H1 (cell line): ENCODE data around the gene CASR. TPM values are rescaled to one million over a fixed set of nuclear protein-coding genes. Genes with fewer than 3 reads are reported as not detected.

Source experiments
- CTCF ChIA-PET: fragments of 300-600 bp; sonication (Branson Sonifier 250); formaldehyde crosslinking; loops from one replicate; lab custom pipeline; 2021; ENCODE audit not compliant: partially characterized antibody; lab: Charles Lee
- POLR2A ChIA-PET: fragments of 300-600 bp; sonication (Branson Sonifier 250); formaldehyde crosslinking; loops from one replicate; lab custom pipeline; 2021; ENCODE audit warnings: inconsistent platforms; ENCODE audit not compliant: partially characterized antibody; lab: Charles Lee
- DNase-seq, 2 experiments: peaks; one replicate each; pipeline versions ENCODE4 v3.0.0 to v3.0.0-alpha.2; 2010 to 2022; ENCODE audit warnings: low spot score in 2 of 2, low read depth in 1 of 2, mixed read lengths in 1 of 2
- FAIRE-seq: peaks from 2 replicates; lab custom pipeline; 2011; peaks lifted over from hg19 to GRCh38; lab: Jason Lieb, UNC
- H2AFZ ChIP-seq: 2 replicates; pipeline ENCODE4 v1.8.1; 2012; ENCODE audit warnings: low read length, inconsistent platforms
- H2AK5ac ChIP-seq: 2 replicates; pipeline ENCODE4 v1.6.1; 2013; ENCODE audit warnings: low read depth, low read length
- H2BK120ac ChIP-seq: replicated peaks from 2 replicates; pipeline ENCODE3; 2013; ENCODE audit warnings: low read depth, low read length, inconsistent platforms
- H2BK12ac ChIP-seq: 2 replicates; pipeline ENCODE4 v1.6.1; 2013; ENCODE audit warnings: low read depth, low read length
- H2BK15ac ChIP-seq: 2 replicates; pipeline ENCODE4 v1.6.1; 2013; ENCODE audit warnings: low read length
- H2BK20ac ChIP-seq: 2 replicates; pipeline ENCODE4 v1.6.1; 2013; ENCODE audit warnings: low read length
- H2BK5ac ChIP-seq: 2 replicates; pipeline ENCODE4 v1.6.1; 2013; ENCODE audit warnings: low read depth, low read length
- H3K14ac ChIP-seq: 2 replicates; pipeline ENCODE4 v1.6.1; 2013; ENCODE audit warnings: inconsistent platforms; ENCODE audit not compliant: insufficient read length
- H3K18ac ChIP-seq: 2 replicates; pipeline ENCODE4 v1.6.1; 2013; ENCODE audit warnings: low read length; ENCODE audit errors: extremely low read depth
- H3K23ac ChIP-seq: 2 replicates; pipeline ENCODE4 v1.6.1; 2013; ENCODE audit warnings: inconsistent platforms; ENCODE audit not compliant: insufficient read length
- H3K23me2 ChIP-seq: 2 replicates; pipeline ENCODE4 v1.6.1; 2013; ENCODE audit warnings: low read depth, low read length
- H3K27ac ChIP-seq: 2 replicates; pipeline ENCODE4 v1.6.1; 2011; ENCODE audit warnings: low read depth, low read length, inconsistent platforms
- H3K27me3 ChIP-seq, 4 experiments: replicated peaks in 1 of 4; 1 replicate in 1 of 4; 2 replicates in 3 of 4; pipeline versions ENCODE4 v1.6.1 to v1.8.1; 2011 to 2013; ENCODE audit warnings: low read length in 3 of 4, mild to moderate bottlenecking in 3 of 4, inconsistent platforms in 2 of 4, mixed read lengths in 2 of 4, moderate library complexity in 1 of 4; ENCODE audit not compliant: control insufficient read depth in 3 of 4, insufficient read depth in 3 of 4; ENCODE audit errors: extremely low read depth in 1 of 4
- H3K36me3 ChIP-seq, 4 experiments: 2 replicates each; pipeline versions ENCODE4 v1.6.1 to v1.8.1; 2011 to 2013; ENCODE audit warnings: mild to moderate bottlenecking in 4 of 4, low read length in 3 of 4, moderate library complexity in 2 of 4, control low read depth in 1 of 4, inconsistent platforms in 1 of 4; ENCODE audit not compliant: insufficient read depth in 4 of 4, control insufficient read depth in 2 of 4
- H3K4ac ChIP-seq: replicated peaks from 2 replicates; pipeline ENCODE3; 2013; ENCODE audit warnings: low read length, low read depth, mixed read lengths, inconsistent platforms; ENCODE audit not compliant: insufficient read length
- H3K4me1 ChIP-seq, 4 experiments: replicated peaks in 1 of 4; 1 replicate in 1 of 4; 2 replicates in 3 of 4; pipeline versions ENCODE4 v1.6.1 to v1.8.1; 2011 to 2013; ENCODE audit warnings: low read length in 3 of 4, inconsistent platforms in 2 of 4, mixed read lengths in 1 of 4; ENCODE audit not compliant: insufficient read depth in 4 of 4, control insufficient read depth in 3 of 4
- H3K4me2 ChIP-seq, 2 experiments: 2 replicates each; pipeline versions ENCODE4 v1.6.1 to v1.8.1; 2011 to 2013; ENCODE audit warnings: low read depth in 2 of 2, low read length in 2 of 2, control low read depth in 1 of 2, inconsistent platforms in 1 of 2, mild to moderate bottlenecking in 1 of 2; ENCODE audit not compliant: insufficient read depth in 1 of 2
- H3K4me3 ChIP-seq, 4 experiments: fragments of 200-600, 300-600 bp in 1 of 4; sonication (generic), shearing (Covaris generic), sonication (Bioruptor Twin) in 1 of 4; 2 replicates each; pipeline versions ENCODE4 v1.5.1 to v1.8.1; 2011 to 2016; ENCODE audit warnings: low read length in 4 of 4, low read depth in 3 of 4, control low read depth in 2 of 4, inconsistent platforms in 2 of 4, mild to moderate bottlenecking in 2 of 4, mixed read lengths in 1 of 4, moderate library complexity in 1 of 4; ENCODE audit not compliant: insufficient read depth in 2 of 4; ENCODE audit errors: extremely low read depth in 1 of 4
- H3K56ac ChIP-seq: replicated peaks from 2 replicates; pipeline ENCODE3; 2013; ENCODE audit warnings: low read depth, mild to moderate bottlenecking, mixed read lengths, low read length, inconsistent platforms; ENCODE audit not compliant: insufficient read length
- H3K79me1 ChIP-seq: 2 replicates; pipeline ENCODE4 v1.6.1; 2013; ENCODE audit warnings: low read depth, low read length, control low read depth
- H3K79me2 ChIP-seq, 2 experiments: 2 replicates each; pipeline versions ENCODE4 v1.6.1 to v1.8.1; 2012 to 2013; ENCODE audit warnings: low read length in 2 of 2, mild to moderate bottlenecking in 2 of 2, inconsistent platforms in 1 of 2; ENCODE audit not compliant: insufficient read depth in 2 of 2, control insufficient read depth in 1 of 2
- H3K9ac ChIP-seq, 4 experiments: replicated peaks in 1 of 4; 1 replicate in 1 of 4; 2 replicates in 3 of 4; pipeline versions ENCODE4 v1.6.1 to v1.8.1; 2011 to 2013; ENCODE audit warnings: low read depth in 3 of 4, low read length in 3 of 4, control low read depth in 2 of 4, mild to moderate bottlenecking in 2 of 4, moderate library complexity in 2 of 4, inconsistent platforms in 1 of 4; ENCODE audit errors: extremely low read depth in 1 of 4
- H3K9me3 ChIP-seq, 2 experiments: 2 replicates each; pipeline versions ENCODE4 v1.6.1 to v1.8.1; 2012 to 2013; ENCODE audit warnings: mild to moderate bottlenecking in 2 of 2, moderate library complexity in 2 of 2, control low read depth in 1 of 2, inconsistent platforms in 1 of 2, low read depth in 1 of 2, low read length in 1 of 2, mixed read lengths in 1 of 2; ENCODE audit not compliant: insufficient read depth in 2 of 2
- H4K20me1 ChIP-seq, 2 experiments: replicated peaks in 1 of 2; 2 replicates each; pipeline versions ENCODE3 to v1.8.1; 2011 to 2013; ENCODE audit warnings: inconsistent platforms in 2 of 2, low read length in 2 of 2, mild to moderate bottlenecking in 1 of 2; ENCODE audit not compliant: insufficient read depth in 2 of 2, control insufficient read depth in 1 of 2
- H4K5ac ChIP-seq: 2 replicates; pipeline ENCODE4 v1.6.1; 2013; ENCODE audit warnings: low read length, low read depth, mixed read lengths, inconsistent platforms; ENCODE audit not compliant: insufficient read length
- H4K8ac ChIP-seq: 2 replicates; pipeline ENCODE4 v1.8.0; 2013; ENCODE audit warnings: mild to moderate bottlenecking, moderate library complexity, low read length, inconsistent platforms; ENCODE audit not compliant: insufficient read depth; ENCODE audit errors: extremely low read depth
- H4K91ac ChIP-seq: replicated peaks from 2 replicates; pipeline ENCODE3; 2013; ENCODE audit warnings: low read length, mixed read lengths, inconsistent platforms; ENCODE audit not compliant: insufficient read length
- HDAC6 ChIP-seq: IDR thresholded peaks from one replicate; pipeline ENCODE4 v1.7.1; 2012; ENCODE audit warnings: low read depth, mild to moderate bottlenecking, inconsistent platforms, low read length, moderate library complexity
- POLR2AphosphoS5 ChIP-seq: IDR thresholded peaks from 2 replicates; pipeline ENCODE4 v1.6.1; 2011; ENCODE audit warnings: low read depth, low read length
- POU5F1 ChIP-seq: IDR thresholded peaks from 2 replicates; pipeline ENCODE4 v1.6.1; 2011; ENCODE audit warnings: low read depth, mild to moderate bottlenecking, low read length, moderate library complexity
- RBBP5 ChIP-seq: IDR thresholded peaks from 2 replicates; pipeline ENCODE4 v1.7.1; 2012; ENCODE audit warnings: low read depth, mild to moderate bottlenecking, inconsistent platforms, low read length, moderate library complexity, borderline replicate concordance
- RXRA ChIP-seq: IDR thresholded peaks from 2 replicates; pipeline ENCODE4 v1.6.1; 2011; ENCODE audit warnings: low read depth, mild to moderate bottlenecking, low read length, moderate library complexity; ENCODE audit not compliant: insufficient read depth
- TAF1 ChIP-seq: IDR thresholded peaks from 2 replicates; pipeline ENCODE4 v1.6.1; 2011; ENCODE audit warnings: mild to moderate bottlenecking, low read depth, low read length
- TBP ChIP-seq: IDR thresholded peaks from 2 replicates; pipeline ENCODE4 v1.6.1; 2011; ENCODE audit warnings: low read depth, low read length, improper control_type of control experiment
- WGBS, 2 experiments: shearing (Covaris generic) in 1 of 2; methylation state at CpG; one replicate each; pipeline versions ENCODE4 v1.1.6 to v1.1.7; 2013 to 2015; ENCODE audit warnings: low lambda C conversion rate in 2 of 2, mixed read lengths in 2 of 2, inconsistent platforms in 1 of 2, low coverage in 1 of 2, missing lambda C conversion rate in 1 of 2; ENCODE audit not compliant: insufficient replicate concordance in 2 of 2, insufficient coverage in 1 of 2, insufficient read length in 1 of 2; ENCODE audit errors: extremely low coverage in 1 of 2, missing lambda C conversion rate in 1 of 2; 5-methylcytosine and 5-hydroxymethylcytosine counted together
- polyA plus RNA-seq, 7 experiments: library from polyadenylated mRNA; depleted of rRNA in 3 of 7; stranded (reverse) in 5 of 7; unstranded in 2 of 7; fragments of >200 nt in 5 of 7; fragments of 200-250 nt in 2 of 7; gene quantifications; 1 replicate in 5 of 7; 2 replicates in 1 of 7; 4 replicates in 1 of 7; pipeline versions ENCODE4 v1.2.1 to v1.2.3, GENCODE V29; 2011 to 2013; ENCODE audit warnings: missing spikeins in 2 of 7, mixed read lengths in 2 of 7
- total RNA-seq: library from RNA; stranded (reverse); fragmentation: NEBNext Ultra II Directional; extraction: Animal tissue kit (Norgen Biotek cat#: 25700); gene quantifications from 2 replicates; pipeline ENCODE4 v1.2.1, GENCODE V29; 2021
- TF ChIP-seq, protein P1 (sequence below): IDR thresholded peaks from 2 replicates; pipeline ENCODE4 v1.6.1; 2011; ENCODE audit warnings: low read depth, mild to moderate bottlenecking, low read length; ENCODE audit not compliant: insufficient read depth

The CASR gene
- total and polyA plus RNA-seq, 2 of the 8 experiments (the other 6 are each of a cell fraction or from before 2014, with no cell fraction given) = 0.36 to 0.58 TPM

DNA sequence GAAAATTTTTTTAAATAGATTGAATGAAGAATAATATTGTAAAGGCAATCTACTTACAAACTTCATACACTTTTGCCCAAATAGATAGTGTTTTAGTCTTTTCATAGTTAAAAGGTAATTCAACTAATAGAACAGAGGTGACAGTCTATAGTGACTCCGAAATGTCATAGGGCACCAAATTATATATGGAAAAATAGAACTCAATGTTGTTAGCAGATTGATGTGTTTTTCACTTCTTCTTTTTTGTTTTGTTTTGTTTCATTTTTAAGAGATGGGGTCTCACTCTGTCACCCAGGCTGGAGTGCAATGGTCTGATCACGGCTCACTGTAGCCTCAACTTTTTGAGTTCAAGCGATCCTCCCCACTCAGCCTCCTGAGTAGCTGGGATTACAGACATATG, 142.3 kb downstream of the CASR start:
- Histone ChIP-seq H2BK20ac (no peak overlapping the region), H3K27ac (no peak overlapping the region), H2BK12ac (no peak overlapping the region), H2BK120ac (no peak overlapping the region), H3K4me3 (no peak overlapping the region), H3K23ac (no peak overlapping the region), H3K4me2 (no peak overlapping the region), H3K79me1 (no peaks in the 10 kb centered on the region), H3K36me3 (no peaks in the 10 kb centered on the region), H3K9ac (no peak overlapping the region), H3K18ac (no peak overlapping the region), H4K20me1 (no peaks in the 10 kb centered on the region), H4K8ac (no peak overlapping the region)
- TF ChIP-seq RBBP5 (no peak), POU5F1 (no peak), RXRA (no peak), HDAC6 (no peak), POLR2AphosphoS5 (no peak), TAF1 (no peak), TBP (no peak)
- TF ChIP-seq, protein P1, sequence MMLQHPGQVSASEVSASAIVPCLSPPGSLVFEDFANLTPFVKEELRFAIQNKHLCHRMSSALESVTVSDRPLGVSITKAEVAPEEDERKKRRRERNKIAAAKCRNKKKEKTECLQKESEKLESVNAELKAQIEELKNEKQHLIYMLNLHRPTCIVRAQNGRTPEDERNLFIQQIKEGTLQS = no peak
- TF ChIP-seq, all 59 proteins: peak for 0
- no peak overlapping the region for H2BK15ac ChIP-seq
- H3K23me2 ChIP-seq = no peaks in the 10 kb centered on the region
- H2AFZ ChIP-seq = no peak overlapping the region
- no peak overlapping the region for H4K91ac ChIP-seq
- no peak overlapping the region for H3K56ac ChIP-seq
- H3K9me3 ChIP-seq = no peaks in the 10 kb centered on the region
- no peak overlapping the region for H3K14ac ChIP-seq
- no peak overlapping the region for H4K5ac ChIP-seq
- ChIA-PET POLR2A (no interaction called here), CTCF (interaction anchor here (1.6 kb wide), 1 partner anchor 12 kb away, joined by 3 read pairs; no protein-coding TSS in a partner anchor)
- no peak for DNase-seq
- no peak overlapping the region for H2AK5ac ChIP-seq
- H3K27me3 ChIP-seq = no peaks in the 10 kb centered on the region
- FAIRE-seq = no peak
- no peaks in the 10 kb centered on the region for H3K4me1 ChIP-seq
- no peak overlapping the region for H2BK5ac ChIP-seq
- H3K79me2 ChIP-seq = no peaks in the 10 kb centered on the region
- no peak overlapping the region for H3K4ac ChIP-seq
- 90% methylated on average over 3 of the region's 3 CpGs; no CpG with 5 or more reads in 1 of the 2 experiments for WGBS, 2 experiments
